Stimulated activated CD4-positive, alpha-beta T cell treated with anti-CD3 and anti-CD28 coated beads, TNF-alpha, amount 100 ng/mL, for 4 hours (primary cell): ENCODE results near the gene NACA2.
"Not testable (repeated sequence)": the region's sequence is repeated elsewhere in the genome, so short reads cannot be mapped to it uniquely, and the experiment has no call there.

ENCODE experiments used
- DNase-seq, 3 experiments: peaks; one replicate each; pipeline ENCODE4 v3.0.0-alpha.2; 2020; ENCODE audit warnings: low read depth in 3 of 3

The NACA2 gene

GRCh38 chr17:61599608-61600007 is 8.6 kb upstream of the NACA2 start:
- DNase-seq, result no peak

DNA sequence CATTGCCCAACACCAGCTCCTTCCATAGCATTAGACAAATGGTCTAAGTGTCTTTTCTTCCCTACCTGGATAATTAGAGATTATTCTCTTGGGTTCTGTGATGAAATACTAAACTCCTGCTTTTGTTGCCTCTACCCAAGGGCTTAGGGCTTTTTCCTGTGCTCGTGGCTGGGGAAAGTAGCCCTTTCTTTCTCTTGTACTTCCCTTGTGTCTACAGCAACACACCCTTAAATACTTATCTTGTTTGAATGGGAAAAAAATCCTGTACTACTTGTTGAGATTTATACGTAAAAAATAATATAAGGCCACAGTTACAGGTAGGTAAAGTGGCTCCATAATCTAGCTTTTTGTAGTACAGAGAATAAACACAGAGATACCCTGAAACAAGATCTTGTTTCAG is 7.0 kb upstream of the NACA2 start:
- no peak for DNase-seq

DNA sequence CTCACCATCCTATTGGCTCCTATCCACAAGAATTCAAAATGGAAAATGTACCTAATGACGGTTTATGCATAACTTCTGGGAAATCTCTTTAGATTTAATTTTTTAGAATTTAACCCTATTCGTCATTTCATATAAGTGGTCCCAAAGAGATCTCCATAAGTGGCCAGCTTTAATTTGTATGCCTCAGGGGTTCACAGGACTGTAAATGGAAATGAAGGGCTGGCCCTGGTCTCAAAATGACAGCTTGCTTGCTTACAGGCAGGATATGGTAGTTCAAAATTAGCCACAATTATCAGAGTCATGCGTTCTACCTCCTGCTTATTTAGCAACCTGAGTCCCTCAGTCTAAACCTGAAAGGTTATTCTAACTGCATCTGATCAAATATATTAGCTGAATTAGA is 6.6 kb upstream of the NACA2 start:
- no peak for DNase-seq

- no peak for DNase-seq
Observed at GRCh38 chr17:61595418-61596186, 4.6 kb upstream of the NACA2 start.

- DNase-seq, result no peak
Observed at GRCh38 chr17:61594294-61594825, 3.3 kb upstream of the NACA2 start.

DNA sequence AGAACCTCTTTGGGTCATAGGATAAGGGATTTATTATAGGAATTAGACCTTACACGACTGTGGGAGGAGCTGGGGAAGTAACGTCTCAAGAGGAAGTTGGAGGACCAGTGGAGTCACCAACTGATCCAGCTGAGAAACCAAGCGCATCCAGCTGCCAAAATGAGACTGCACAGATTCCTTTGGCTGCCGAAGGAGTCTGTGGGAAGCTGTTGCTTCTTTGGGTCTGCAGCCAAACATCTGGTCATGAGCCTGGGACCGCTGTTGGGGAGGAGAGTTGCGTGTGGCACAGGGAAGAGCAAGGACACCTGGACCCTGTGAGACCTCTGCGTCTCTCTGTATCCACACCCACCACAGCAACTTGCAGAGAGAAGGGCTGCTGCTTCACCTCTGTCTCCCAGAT is 2.4 kb upstream of the NACA2 start:
- no peak for DNase-seq

- DNase-seq, result no peak
Observed at GRCh38 chr17:61591930-61592329, 911 bp upstream of the NACA2 start.

DNA sequence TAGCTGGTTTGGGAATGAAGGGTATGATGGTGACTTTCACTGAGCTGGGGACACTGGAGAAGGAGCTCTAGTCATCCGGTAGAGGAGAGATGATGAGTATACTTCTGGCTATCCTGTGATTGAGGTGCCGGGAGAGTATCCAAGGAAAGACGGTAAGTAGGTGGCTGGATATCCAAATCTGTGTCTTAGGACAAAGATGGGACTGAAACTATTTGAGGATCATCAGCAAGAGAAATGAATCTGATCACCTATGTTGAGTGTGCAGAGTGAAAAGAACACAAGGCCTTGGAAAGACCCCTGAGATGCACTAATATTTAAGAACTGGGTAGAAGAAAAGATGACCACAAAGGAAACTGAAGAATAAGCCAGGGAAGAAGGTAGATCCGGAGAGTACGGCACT is 1.0 kb downstream of the NACA2 start:
- DNase-seq, result no peak

DNA sequence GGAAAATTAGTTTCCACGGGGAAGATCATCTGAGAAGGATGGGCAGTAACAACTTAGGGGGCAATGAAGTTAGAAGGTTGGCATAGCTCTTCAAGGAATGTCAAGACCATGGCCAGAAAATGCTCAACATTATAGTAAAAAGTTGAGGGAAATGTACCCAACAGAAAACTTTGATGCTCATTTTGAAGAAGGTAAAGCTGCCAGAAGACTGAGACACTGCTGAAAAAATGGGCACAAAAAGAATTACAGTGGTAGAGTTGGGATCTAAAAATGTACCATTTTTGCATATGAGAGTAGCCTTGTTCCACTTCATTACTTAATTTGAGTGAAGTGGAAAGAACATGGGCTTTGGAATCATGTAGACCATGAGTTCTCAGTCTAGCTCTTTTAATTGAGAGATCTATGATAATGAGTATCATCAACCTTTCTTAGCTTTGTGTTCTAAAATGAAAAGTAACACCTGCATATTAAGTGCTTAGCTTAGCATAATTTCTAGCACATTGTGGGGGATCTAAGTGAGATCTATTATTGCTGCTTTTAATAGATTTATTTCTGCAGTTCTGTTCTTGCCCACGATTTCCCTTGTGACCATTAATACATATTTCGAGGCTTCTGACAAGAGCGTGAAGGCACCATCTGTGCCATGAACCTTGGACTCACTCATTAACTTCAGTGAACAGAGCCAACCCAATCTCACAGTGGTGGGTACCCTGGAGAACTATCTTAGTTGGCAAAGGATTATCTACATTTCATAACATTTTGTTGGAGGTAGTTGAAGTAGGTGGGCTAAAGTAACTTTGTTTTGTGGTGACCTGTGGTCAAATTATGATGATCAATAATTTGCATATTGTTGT is 3.0 kb downstream of the NACA2 start:
- DNase-seq, result no peak

GRCh38 chr17:61587242-61587641 is 3.8 kb downstream of the NACA2 start:
- no peak for DNase-seq

GRCh38 chr17:61586622-61587021 is 4.4 kb downstream of the NACA2 start:
- DNase-seq, result not testable (repeated sequence)

- DNase-seq, result no peak
Observed at GRCh38 chr17:61586031-61586566, 4.9 kb downstream of the NACA2 start.

DNA sequence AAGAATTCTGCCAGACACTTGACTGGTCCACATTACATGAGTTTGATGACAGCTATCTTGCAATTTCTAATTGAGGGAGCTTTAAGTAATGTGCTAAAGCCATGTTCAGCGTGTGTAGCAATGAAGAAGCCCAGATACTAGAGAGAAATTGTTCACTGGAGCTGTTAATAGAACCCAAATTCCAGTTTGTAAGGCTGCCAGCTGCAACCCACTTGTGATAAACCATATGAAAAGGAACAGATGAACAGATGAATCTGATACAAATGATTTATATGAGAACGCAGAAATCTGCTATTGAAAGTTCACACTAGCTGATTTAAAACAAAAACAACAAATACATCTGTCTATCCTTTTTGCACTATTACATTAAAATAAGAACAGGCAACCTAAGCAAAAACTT is 6.2 kb downstream of the NACA2 start:
- no peak for DNase-seq

DNA sequence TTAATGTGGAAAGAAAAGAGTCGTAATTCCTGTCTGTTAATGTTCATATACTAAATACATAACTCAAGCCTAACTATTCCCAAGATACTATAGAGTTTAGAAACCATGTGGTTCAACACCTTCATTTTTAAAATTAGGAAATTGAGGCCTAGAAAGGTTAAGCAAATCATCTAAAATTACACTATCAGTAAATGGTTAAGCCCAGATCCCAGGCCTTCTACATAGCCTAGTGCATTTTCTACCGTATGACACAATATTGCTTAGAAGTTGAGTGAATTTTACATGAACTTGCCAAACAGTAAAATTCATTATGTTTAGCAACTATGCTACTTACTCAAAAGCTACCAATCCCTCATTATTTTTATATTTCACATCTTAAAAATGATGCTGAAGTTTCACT is 6.8 kb downstream of the NACA2 start:
- no peak for DNase-seq

- no peak for DNase-seq
Observed at GRCh38 chr17:61583660-61584264, 7.3 kb downstream of the NACA2 start.

- DNase-seq, result no peak
Observed at GRCh38 chr17:61583242-61583641, 7.8 kb downstream of the NACA2 start.

DNA sequence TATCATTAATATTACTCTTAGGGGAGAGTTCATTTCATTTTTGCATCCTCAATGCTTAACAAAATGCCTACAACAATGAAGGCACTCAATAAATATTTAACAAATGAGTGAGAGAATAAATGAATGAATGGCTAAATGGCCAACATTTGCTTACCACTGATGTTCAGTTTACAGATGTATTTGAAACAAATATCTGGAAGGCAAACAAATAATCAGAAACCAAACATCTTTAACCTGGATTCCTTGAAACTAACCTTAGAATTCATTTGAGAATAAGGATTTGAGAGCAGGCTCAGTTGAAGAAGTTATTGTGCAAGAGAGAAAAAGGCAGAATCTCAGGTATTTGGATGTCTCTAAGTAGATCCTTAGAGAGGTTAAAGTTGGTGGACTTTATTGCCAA is 8.4 kb downstream of the NACA2 start:
- no peak for DNase-seq

DNA sequence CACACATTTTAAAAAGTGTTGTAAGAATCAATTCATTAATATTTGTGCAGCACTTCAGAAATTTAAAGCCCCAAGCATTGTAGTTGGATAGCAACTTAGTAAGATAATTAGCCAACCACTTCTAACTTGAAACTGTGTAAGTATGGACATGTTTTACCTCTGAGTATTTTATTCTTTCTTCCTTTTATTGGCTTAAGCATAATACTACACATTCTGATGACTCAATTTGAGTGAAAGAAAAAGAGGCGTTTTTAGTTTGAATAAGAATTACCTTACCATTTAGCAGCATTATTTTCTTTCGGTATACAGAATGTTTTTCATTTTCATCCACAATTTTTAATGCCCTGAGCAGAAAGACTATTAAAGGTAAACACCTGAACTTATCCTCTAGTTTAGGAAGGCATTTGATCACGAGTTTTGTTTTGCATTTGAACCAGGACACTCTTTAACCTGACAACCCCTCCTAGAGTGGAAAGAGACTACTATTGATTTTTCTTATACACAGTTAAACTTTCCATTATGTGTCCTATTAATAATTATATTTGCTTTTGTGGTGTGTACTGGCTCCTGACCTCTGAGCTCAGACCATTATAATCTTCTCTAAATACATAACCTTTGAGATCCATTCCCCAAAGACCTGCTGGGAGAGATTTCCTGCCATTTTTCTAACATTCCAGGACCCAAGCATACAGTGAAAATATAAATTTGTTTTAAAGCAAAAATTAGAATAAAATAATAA is 9.2 kb downstream of the NACA2 start:
- no peak for DNase-seq

DNA sequence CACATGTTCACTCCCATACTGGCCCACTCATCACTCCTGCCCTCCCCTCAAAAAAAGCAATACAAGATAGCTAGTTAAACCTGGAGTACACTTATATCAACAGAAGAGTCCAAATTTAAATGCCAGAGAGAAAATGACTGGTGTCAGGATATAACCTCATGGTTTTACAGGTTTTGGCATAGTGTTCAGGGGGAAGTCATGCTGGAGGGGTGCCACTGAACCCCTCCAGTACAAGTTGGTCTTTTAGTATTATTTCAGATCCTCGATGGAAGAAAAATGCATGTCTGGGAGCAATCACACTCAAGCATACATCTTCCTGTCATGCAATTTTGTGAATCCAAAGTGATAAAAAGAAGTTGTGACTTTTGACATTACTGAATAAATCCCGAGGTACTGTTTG is 10.5 kb downstream of the NACA2 start:
- no peak for DNase-seq

DNA sequence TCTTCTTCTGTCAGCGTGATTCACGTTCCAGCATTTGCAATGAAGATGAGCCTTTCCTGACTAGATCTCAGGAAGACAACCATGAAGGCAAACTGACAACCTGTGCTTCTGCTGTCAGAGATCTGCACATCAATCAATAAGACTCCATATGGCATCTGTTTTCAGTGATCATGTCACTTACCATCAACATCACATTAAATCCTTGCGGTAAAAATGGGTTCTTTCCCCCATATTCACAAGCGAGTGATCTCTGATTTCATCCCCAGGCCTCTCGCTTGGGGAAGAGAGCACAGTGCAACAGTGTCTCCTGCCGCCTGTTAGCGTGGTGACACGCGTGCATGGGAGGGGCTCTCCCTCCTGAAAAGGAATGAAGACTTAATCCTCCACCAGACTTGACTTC is 11.1 kb downstream of the NACA2 start:
- no peak for DNase-seq

DNA sequence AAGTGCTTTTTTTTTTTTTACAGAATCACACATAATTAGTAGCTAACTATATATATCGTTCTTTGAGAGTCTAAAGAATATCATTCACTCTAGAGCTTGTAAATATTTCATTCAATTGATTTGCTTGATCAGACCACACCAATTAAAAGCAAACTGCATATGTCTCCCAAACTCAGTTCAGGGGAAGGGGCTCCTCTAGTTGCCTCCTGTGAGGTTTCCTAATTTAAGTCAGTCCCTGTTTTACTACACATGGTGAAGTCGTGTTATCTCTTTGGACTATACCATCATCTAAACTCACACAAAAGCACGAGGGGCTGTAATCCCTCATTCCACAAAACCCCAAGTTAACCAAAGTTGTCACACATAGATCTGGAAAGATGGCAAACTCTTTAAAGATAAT is 11.7 kb downstream of the NACA2 start:
- DNase-seq, result no peak

DNA sequence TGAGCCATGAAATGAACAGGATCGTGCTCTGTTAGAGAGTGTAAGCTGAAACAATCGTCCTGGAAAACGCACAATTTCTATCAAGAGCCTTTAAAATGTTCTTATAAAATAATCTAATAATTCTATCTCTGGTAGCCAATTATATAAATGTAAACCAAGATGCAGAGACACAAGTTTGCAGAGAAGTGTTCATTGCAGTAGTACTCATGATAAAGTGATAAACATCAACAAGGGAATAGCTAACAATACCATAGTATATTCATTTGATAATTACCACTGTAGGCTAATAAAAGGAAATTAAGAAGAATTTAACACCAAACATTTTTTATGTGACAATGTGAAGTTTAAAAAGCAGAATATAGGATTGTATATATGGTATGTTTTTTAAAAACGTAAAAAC is 12.4 kb downstream of the NACA2 start:
- no peak for DNase-seq
